RWPE2 (cell line): ENCODE data around the gene EMC8.
A peak's percentile ranks its signal among the peaks of the same experiment; 100 is the strongest.
"Not testable (repeated sequence)": the region's sequence is repeated elsewhere in the genome, so short reads cannot be mapped to it uniquely, and the experiment has no call there.

Experiments used
- ATAC-seq: fragments of 200-7000 bp; cut with Tn5 transposase; 3 replicates; pipeline ENCODE4 v1.9.1; 2021; ENCODE audit warnings: low read depth
- DNase-seq: peaks from one replicate; pipeline ENCODE4 v3.0.0-alpha.2; 2020; ENCODE audit warnings: low spot score
- H3K27ac ChIP-seq: fragments of 450-650 bp; 2 replicates; pipeline ENCODE4 v1.5.1; 2017; ENCODE audit warnings: mild to moderate bottlenecking; ENCODE audit not compliant: poor library complexity, severe bottlenecking
- H3K27me3 ChIP-seq: fragments of 250-450 bp; sonication (Bioruptor Pico); 2 replicates; pipeline ENCODE4 v1.5.1; 2021; ENCODE audit warnings: mild to moderate bottlenecking, moderate library complexity; ENCODE audit not compliant: insufficient read depth, poor library complexity, severe bottlenecking
- H3K36me3 ChIP-seq: fragments of 250-450 bp; sonication (Bioruptor Pico); 2 replicates; pipeline ENCODE4 v1.5.1; 2020; ENCODE audit warnings: low read depth, mild to moderate bottlenecking, moderate library complexity
- H3K4me1 ChIP-seq: fragments of 250-450 bp; sonication (Bioruptor Pico); 2 replicates; pipeline ENCODE4 v1.5.1; 2021; ENCODE audit warnings: mild to moderate bottlenecking, moderate library complexity; ENCODE audit not compliant: insufficient read depth, poor library complexity, severe bottlenecking
- H3K4me3 ChIP-seq: fragments of 250-450 bp; sonication (Bioruptor Pico); 2 replicates; pipeline ENCODE4 v1.5.1; 2021; ENCODE audit warnings: mild to moderate bottlenecking, moderate library complexity; ENCODE audit not compliant: severe bottlenecking
- H3K9me3 ChIP-seq: fragments of 250-450 bp; sonication (Bioruptor Pico); 2 replicates; pipeline ENCODE4 v1.5.1; 2021; ENCODE audit warnings: mild to moderate bottlenecking, moderate library complexity; ENCODE audit not compliant: severe bottlenecking
- TF ChIP-seq, protein P1 (sequence below): fragments of 450-650 bp; IDR thresholded peaks from one replicate; pipeline ENCODE4 v1.5.1; 2017; ENCODE audit warnings: mild to moderate bottlenecking, moderate library complexity; ENCODE audit not compliant: poor library complexity, severe bottlenecking

EMC8 gene

DNA sequence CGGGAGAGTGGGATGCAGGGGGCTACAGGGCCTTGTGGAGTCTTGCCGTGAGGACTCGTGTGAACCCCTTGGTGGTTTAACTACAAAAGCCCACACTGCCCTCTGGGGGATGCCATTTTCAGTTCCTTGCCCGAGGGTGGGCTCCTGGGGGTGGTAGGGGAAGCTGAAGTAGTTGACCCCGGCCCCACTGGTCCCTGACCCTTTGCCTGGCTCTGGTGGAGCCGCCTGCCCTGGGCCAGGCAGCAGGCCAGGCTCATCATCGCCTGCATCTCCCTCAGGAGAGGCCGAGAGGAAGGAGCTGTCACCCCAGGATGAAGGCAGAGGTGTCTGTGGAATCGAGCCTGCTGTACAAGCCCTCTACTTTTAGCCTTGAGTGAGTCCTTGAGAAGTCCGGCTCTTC, 10.3 kb upstream of the EMC8 start:
- Histone ChIP-seq H3K36me3 (peaks cover 26% of the 10 kb centered on the region), H3K27me3 (peaks cover 33% of the 10 kb centered on the region), H3K4me1 (no peaks in the 10 kb centered on the region), H3K27ac (no peak overlapping the region), H3K4me3 (no peak overlapping the region), H3K9me3 (no peaks in the 10 kb centered on the region)
- ATAC-seq = peak; percentile 10; the same call in 1 of the 3 replicates
- DNase-seq = no peak
- TF ChIP-seq, protein P1, sequence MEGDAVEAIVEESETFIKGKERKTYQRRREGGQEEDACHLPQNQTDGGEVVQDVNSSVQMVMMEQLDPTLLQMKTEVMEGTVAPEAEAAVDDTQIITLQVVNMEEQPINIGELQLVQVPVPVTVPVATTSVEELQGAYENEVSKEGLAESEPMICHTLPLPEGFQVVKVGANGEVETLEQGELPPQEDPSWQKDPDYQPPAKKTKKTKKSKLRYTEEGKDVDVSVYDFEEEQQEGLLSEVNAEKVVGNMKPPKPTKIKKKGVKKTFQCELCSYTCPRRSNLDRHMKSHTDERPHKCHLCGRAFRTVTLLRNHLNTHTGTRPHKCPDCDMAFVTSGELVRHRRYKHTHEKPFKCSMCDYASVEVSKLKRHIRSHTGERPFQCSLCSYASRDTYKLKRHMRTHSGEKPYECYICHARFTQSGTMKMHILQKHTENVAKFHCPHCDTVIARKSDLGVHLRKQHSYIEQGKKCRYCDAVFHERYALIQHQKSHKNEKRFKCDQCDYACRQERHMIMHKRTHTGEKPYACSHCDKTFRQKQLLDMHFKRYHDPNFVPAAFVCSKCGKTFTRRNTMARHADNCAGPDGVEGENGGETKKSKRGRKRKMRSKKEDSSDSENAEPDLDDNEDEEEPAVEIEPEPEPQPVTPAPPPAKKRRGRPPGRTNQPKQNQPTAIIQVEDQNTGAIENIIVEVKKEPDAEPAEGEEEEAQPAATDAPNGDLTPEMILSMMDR = no peak

DNA sequence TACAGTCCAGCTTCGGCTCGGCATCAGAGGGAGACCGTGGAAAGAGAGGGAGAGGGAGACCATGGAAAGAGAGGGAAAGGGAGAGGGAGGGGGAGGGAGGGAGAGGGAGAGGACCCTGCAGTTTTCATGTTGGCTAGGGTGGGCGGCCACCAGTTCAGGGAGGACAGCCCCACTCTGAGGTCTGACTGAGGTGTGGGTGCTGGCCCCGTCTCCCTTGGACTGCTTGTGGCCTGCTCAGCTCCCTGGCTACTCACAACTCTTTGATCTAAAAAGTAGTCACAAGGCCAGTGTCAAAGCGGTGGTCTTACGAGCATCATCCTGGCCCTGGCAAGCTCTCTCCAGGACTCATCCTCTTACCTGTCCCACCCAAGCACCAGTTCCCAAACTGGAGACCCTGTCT, 9.6 kb upstream of the EMC8 start:
- no peak overlapping the region for H3K4me3 ChIP-seq
- H3K4me1 ChIP-seq = no peaks in the 10 kb centered on the region
- TF ChIP-seq, protein P1 = no peak
- ATAC-seq = no peak
- H3K27ac ChIP-seq = no peak overlapping the region
- no peaks in the 10 kb centered on the region for H3K9me3 ChIP-seq
- H3K27me3 ChIP-seq = peaks cover 32% of the 10 kb centered on the region
- H3K36me3 ChIP-seq = peaks cover 33% of the 10 kb centered on the region
- DNase-seq = no peak

DNA sequence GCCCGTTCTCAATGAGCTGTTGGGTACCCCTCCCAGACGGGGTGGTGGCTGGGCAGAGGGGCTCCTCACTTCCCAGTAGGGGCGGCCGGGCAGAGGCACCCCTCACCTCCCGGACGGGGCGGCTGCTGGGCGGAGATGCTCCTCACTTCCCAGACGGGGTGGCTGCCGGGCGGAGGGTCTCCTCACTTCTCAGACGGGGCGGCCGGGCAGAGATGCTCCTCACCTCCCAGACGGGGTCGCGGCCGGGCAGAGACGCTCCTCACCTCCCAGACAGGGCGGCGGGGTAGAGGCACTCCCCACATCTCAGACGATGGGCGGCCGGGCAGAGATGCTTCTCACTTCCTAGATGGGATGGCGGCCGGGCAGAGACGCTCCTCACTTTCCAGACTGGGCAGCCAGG, 8.8 kb upstream of the EMC8 start:
- Histone ChIP-seq H3K36me3 (peaks cover 41% of the 10 kb centered on the region), H3K27me3 (peaks cover 24% of the 10 kb centered on the region)
- DNase-seq, ATAC-seq, H3K9me3 ChIP-seq, H3K4me1 ChIP-seq, H3K27ac ChIP-seq, H3K4me3 ChIP-seq: not testable (repeated sequence)

DNA sequence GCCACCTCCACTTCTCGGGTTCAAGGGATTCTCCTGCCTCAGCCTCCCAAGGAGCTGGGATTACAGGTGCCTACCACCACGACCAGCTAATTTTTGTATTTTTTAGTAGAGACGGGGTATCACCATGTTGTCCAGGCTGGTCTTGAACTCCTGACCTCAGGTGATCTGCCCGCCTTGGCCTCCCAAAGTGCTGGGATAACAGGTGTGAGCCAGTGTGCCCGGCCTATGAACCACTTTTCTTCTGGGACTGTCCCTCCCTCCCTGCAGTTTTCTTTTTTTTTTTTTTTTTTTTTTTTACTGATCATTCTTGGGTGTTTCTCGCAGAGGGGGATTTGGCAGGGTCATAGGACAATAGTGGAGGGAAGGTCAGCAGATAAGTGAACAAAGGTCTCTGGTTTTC, 8.0 kb upstream of the EMC8 start:
- H3K4me1 ChIP-seq, H3K9me3 ChIP-seq, H3K4me3 ChIP-seq, DNase-seq, ATAC-seq, H3K27ac ChIP-seq: not testable (repeated sequence)
- H3K36me3 ChIP-seq = peaks cover 49% of the 10 kb centered on the region
- peaks cover 16% of the 10 kb centered on the region for H3K27me3 ChIP-seq

DNA sequence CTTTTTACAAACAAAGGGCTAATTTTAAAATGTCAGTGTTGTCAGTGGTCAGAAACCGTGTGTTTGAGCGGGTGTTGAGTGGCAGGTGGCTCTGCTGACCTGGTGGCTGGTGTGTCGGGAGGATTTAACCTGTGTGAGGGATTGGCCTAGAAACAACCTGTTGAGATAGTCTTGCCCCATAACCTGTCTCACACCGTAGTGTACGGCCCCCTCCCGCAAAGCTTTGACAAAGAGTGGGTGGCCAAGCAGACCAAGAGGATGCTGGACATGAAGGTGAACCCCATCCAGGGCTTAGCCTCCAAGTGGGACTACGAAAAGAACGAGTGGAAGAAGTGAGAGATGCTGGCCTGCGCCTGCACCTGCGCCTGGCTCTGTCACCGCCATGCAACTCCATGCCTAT, 7.2 kb upstream of the EMC8 start:
- Histone ChIP-seq H3K4me1 (no peaks in the 10 kb centered on the region), H3K27me3 (peaks cover 8% of the 10 kb centered on the region), H3K9me3 (no peaks in the 10 kb centered on the region), H3K36me3 (peaks cover 57% of the 10 kb centered on the region), H3K27ac (no peak overlapping the region), H3K4me3 (no peak overlapping the region)
- ATAC-seq (no peak), DNase-seq (no peak)
- TF ChIP-seq, protein P1 = no peak

DNA sequence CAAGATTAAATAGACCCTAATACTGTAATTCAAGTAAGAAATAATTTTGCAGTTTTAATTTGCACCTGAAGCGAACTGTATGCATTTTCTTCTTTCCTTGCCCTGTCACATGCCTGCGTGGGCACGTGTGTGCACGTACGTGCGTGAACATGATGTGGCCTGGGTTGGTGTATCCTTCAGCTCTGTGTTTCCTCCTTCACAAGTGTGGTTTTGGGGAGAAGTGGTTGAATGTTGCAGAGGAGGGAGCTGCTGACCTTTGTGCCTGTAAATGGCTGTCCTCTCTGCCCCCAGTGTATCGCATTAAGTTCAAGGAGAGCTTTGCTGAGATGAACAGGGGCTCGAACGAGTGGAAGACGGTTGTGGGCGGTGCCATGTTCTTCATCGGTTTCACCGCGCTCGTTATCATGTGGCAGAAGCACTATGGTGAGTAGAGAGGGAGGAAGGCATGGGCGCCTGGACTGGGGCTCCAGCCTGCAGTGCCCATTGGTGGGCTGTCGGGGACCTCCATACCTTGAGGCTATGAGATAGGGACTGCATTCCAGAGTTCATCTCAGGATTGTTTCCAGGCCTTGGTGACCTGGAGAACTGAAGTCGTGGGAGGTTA, 6.2 kb upstream of the EMC8 start:
- Histone ChIP-seq H3K27ac (no peak overlapping the region), H3K4me3 (no peak overlapping the region), H3K9me3 (no peaks in the 10 kb centered on the region), H3K4me1 (peaks cover 6% of the 10 kb centered on the region), H3K27me3 (no peaks in the 10 kb centered on the region), H3K36me3 (peaks cover 67% of the 10 kb centered on the region)
- ATAC-seq (no peak), DNase-seq (no peak)
- TF ChIP-seq, protein P1 = no peak
